Fibroblast of mammary gland (primary cell): ENCODE measurements around the gene CMTM8.

ENCODE experiments used
- DNase-seq: peaks from one replicate; pipeline ENCODE4 v3.0.0-alpha.2; 2010; ENCODE audit warnings: low read depth
- H3K4me3 ChIP-seq: 2 replicates; pipeline ENCODE4 v1.5.1; 2011; ENCODE audit warnings: low read depth, mild to moderate bottlenecking, low read length, moderate library complexity; ENCODE audit not compliant: control insufficient read depth
- CTCF ChIP-seq: conservative IDR thresholded peaks from 2 replicates; pipeline ENCODE4 v1.5.1; 2011; ENCODE audit warnings: low read depth, low read length, inconsistent platforms; ENCODE audit not compliant: control insufficient read depth, insufficient read depth

The CMTM8 gene

GRCh38 chr3:32340611-32341365, 102.3 kb downstream of the CMTM8 start:
- H3K4me3 ChIP-seq, result no peak overlapping the region
- DNase-seq, result no peak
- TF ChIP-seq CTCF, result no peak

GRCh38 chr3:32347343-32348125, 109.1 kb downstream of the CMTM8 start:
- H3K4me3 ChIP-seq, result no peak overlapping the region
- no peak for TF ChIP-seq CTCF
- DNase-seq, result no peak

- TF ChIP-seq CTCF, result no peak
- no peak overlapping the region for H3K4me3 ChIP-seq
Measured at GRCh38 chr3:32349184-32349583, 110.7 kb downstream of the CMTM8 start.

GRCh38 chr3:32352563-32352962, 114.1 kb downstream of the CMTM8 start:
- TF ChIP-seq CTCF, result no peak
- no peak for DNase-seq
- H3K4me3 ChIP-seq, result no peak overlapping the region

More at GRCh38 chr3:32349184-32349583, 110.7 kb downstream of the CMTM8 start:
- DNase-seq, result no peak

- H3K4me3 ChIP-seq, result no peak overlapping the region
- no peak for DNase-seq
- no peak for TF ChIP-seq CTCF
Measured at GRCh38 chr3:32353351-32353750, 114.9 kb downstream of the CMTM8 start.

GRCh38 chr3:32354362-32354778, 115.9 kb downstream of the CMTM8 start:
- H3K4me3 ChIP-seq, result no peak overlapping the region
- no peak for TF ChIP-seq CTCF
- DNase-seq, result no peak
